ENCODE results near the gene NUPR2.
A peak's percentile ranks its signal among the peaks of the same experiment; 100 is the strongest.
"Not testable (repeated sequence)": the region's sequence is repeated elsewhere in the genome, so short reads cannot be mapped to it uniquely, and the experiment has no call there.

Gene NUPR2

GRCh38 chr7:56083150-56083785 lies 32.9 kb downstream of the NUPR2 start:
- no peak for DNase-seq

- DNase-seq = no peak
These were observed 34.4 kb downstream of the NUPR2 start for GRCh38 chr7:56081626-56082340.

- not testable (repeated sequence) for DNase-seq
These were observed 35.3 kb downstream of the NUPR2 start for GRCh38 chr7:56080726-56081435.

GRCh38 chr7:56079450-56080185 lies 36.6 kb downstream of the NUPR2 start:
- DNase-seq = no peak

- DNase-seq = no peak
These were observed 38.0 kb downstream of the NUPR2 start for GRCh38 chr7:56078196-56078595.

GRCh38 chr7:56077681-56078080 lies 38.5 kb downstream of the NUPR2 start:
- DNase-seq = no peak

- DNase-seq = peak; percentile 30
These were observed 41.8 kb downstream of the NUPR2 start for GRCh38 chr7:56074371-56074791.

- not testable (repeated sequence) for DNase-seq
These were observed 49.8 kb downstream of the NUPR2 start for GRCh38 chr7:56066376-56066775.
